Neuronal stem cell (in vitro differentiated cells): ENCODE data around the gene ANKRD39.
A peak's percentile ranks its signal among the peaks of the same experiment; 100 is the strongest.

Source experiments
- DNase-seq: peaks from one replicate; pipeline ENCODE4 v3.0.0-alpha.2; 2013; ENCODE audit warnings: low spot score
- H2AFZ ChIP-seq: one replicate; pipeline ENCODE4 v1.6.1; 2013; ENCODE audit warnings: mild to moderate bottlenecking, low read length, inconsistent platforms
- H2AK5ac ChIP-seq: 2 replicates; pipeline ENCODE4 v1.6.1; 2013; ENCODE audit warnings: low read depth, mild to moderate bottlenecking, inconsistent platforms, low read length, moderate library complexity, mixed read lengths
- H2BK120ac ChIP-seq: 2 replicates; pipeline ENCODE4 v1.6.1; 2013; ENCODE audit warnings: low read depth, mild to moderate bottlenecking, inconsistent platforms, low read length, moderate library complexity, mixed read lengths
- H2BK12ac ChIP-seq: one replicate; pipeline ENCODE4 v1.6.1; 2013; ENCODE audit warnings: low read length, inconsistent platforms
- H2BK15ac ChIP-seq: 2 replicates; pipeline ENCODE4 v1.6.1; 2013; ENCODE audit warnings: mild to moderate bottlenecking, low read length, inconsistent platforms, mixed read lengths
- H2BK5ac ChIP-seq: one replicate; pipeline ENCODE4 v1.6.1; 2013; ENCODE audit warnings: inconsistent platforms, mild to moderate bottlenecking, low read length, moderate library complexity
- H3K14ac ChIP-seq: one replicate; pipeline ENCODE4 v1.6.1; 2013; ENCODE audit warnings: low read length, inconsistent platforms
- H3K18ac ChIP-seq: 2 replicates; pipeline ENCODE4 v1.6.1; 2013; ENCODE audit warnings: low read length, inconsistent platforms
- H3K23ac ChIP-seq: 2 replicates; pipeline ENCODE4 v1.6.1; 2013; ENCODE audit warnings: low read depth, mild to moderate bottlenecking, mixed read lengths, low read length, inconsistent platforms; ENCODE audit not compliant: poor library complexity
- H3K27ac ChIP-seq: replicated peaks from 3 replicates; pipeline ENCODE4 v1.5.1; 2013; ENCODE audit warnings: low read length, inconsistent platforms
- H3K27me3 ChIP-seq, 3 experiments: 2 replicates each; pipeline ENCODE4 v1.6.1; 2013; ENCODE audit warnings: low read length in 3 of 3, mild to moderate bottlenecking in 2 of 3, inconsistent platforms in 1 of 3, low read depth in 1 of 3, mixed read lengths in 1 of 3, moderate library complexity in 1 of 3; ENCODE audit not compliant: control insufficient read depth in 3 of 3, insufficient read depth in 3 of 3
- H3K36me3 ChIP-seq, 2 donors: replicated peaks in 1 of 2; 2 replicates each; pipeline ENCODE4 v1.6.1; 2013; ENCODE audit warnings: low read length in 2 of 2; ENCODE audit not compliant: control insufficient read depth in 2 of 2, insufficient read depth in 2 of 2
- H3K4ac ChIP-seq: 2 replicates; pipeline ENCODE4 v1.6.1; 2013; ENCODE audit warnings: inconsistent platforms, mild to moderate bottlenecking, low read length, moderate library complexity
- H3K4me1 ChIP-seq, 2 donors: 1 replicate in 1 of 2; 2 replicates in 1 of 2; pipeline ENCODE4 v1.6.1; 2013; ENCODE audit warnings: low read length in 2 of 2, low read depth in 1 of 2; ENCODE audit not compliant: control insufficient read depth in 2 of 2, insufficient read depth in 1 of 2
- H3K4me2 ChIP-seq: one replicate; pipeline ENCODE4 v1.6.1; 2013; ENCODE audit warnings: mild to moderate bottlenecking, low read length, inconsistent platforms; ENCODE audit not compliant: insufficient read depth, poor library complexity, severe bottlenecking
- H3K4me3 ChIP-seq, 2 donors: 2 replicates each; pipeline ENCODE4 v1.5.1; 2013; ENCODE audit warnings: low read length in 2 of 2, mild to moderate bottlenecking in 2 of 2, inconsistent platforms in 1 of 2, moderate library complexity in 1 of 2
- H3K79me1 ChIP-seq: one replicate; pipeline ENCODE4 v1.6.1; 2013; ENCODE audit warnings: low read depth, mild to moderate bottlenecking, inconsistent platforms, low read length, moderate library complexity
- H3K9ac ChIP-seq: one replicate; pipeline ENCODE4 v1.6.1; 2013; ENCODE audit warnings: mild to moderate bottlenecking, low read depth, low read length, inconsistent platforms; ENCODE audit not compliant: poor library complexity
- H3K9me3 ChIP-seq, 2 donors: replicated peaks in 1 of 2; 2 replicates each; pipeline versions ENCODE3 to v1.6.1; 2013; ENCODE audit warnings: low read length in 2 of 2, mild to moderate bottlenecking in 2 of 2, inconsistent platforms in 1 of 2, low read depth in 1 of 2, mixed read lengths in 1 of 2, moderate library complexity in 1 of 2; ENCODE audit not compliant: control insufficient read depth in 2 of 2, insufficient read depth in 1 of 2
- H4K8ac ChIP-seq: one replicate; pipeline ENCODE4 v1.6.1; 2013; ENCODE audit warnings: low read depth, mild to moderate bottlenecking, inconsistent platforms, low read length, moderate library complexity
- H4K91ac ChIP-seq: one replicate; pipeline ENCODE4 v1.6.1; 2013; ENCODE audit warnings: low read length, low read depth, mild to moderate bottlenecking, inconsistent platforms; ENCODE audit not compliant: poor library complexity
- WGBS, 2 donors: extraction: QIAGEN DNeasy Blood & Tissue Kit; methylation state at CpG; one replicate each; pipeline ENCODE4 v1.1.7; 2013; ENCODE audit warnings: missing lambda C conversion rate in 2 of 2, mixed read lengths in 1 of 2; ENCODE audit not compliant: insufficient read length in 2 of 2, insufficient replicate concordance in 1 of 2; ENCODE audit errors: extremely low coverage in 2 of 2; 5-methylcytosine and 5-hydroxymethylcytosine counted together

ANKRD39 gene

DNA sequence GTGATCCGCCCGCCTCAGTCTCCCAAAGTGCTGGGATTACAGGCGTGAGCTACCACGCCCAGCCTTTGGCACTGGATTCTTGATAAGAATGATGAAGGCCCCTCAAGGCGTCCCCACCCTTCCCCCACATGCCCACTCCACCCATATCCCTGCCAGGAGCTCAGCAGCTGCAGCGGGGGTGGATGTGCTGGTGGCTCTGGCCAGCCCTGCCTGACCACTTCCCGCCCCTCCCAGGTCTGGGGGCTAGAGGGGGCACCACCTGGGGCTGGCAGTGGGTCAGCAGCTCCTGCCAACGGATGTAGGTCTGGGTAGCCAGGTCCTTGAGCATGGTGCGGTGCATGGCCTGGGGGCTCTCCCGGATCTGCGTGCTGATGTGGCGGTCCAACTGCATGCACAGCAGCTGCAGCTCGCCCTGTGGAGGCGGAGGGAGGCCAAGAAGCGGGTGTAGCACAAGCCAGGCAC lies 19.8 kb upstream of the ANKRD39 start:
- Histone ChIP-seq H3K4me3 (peak overlapping the region in 1 of 2 donors; percentile 36), H2AK5ac (peak overlapping the region; percentile 82), H4K8ac (no peak overlapping the region), H3K23ac (peak overlapping the region; percentile 74), H3K4ac (no peak overlapping the region), H3K27ac (no peak overlapping the region), H2AFZ (no peak overlapping the region), H3K14ac (peak overlapping the region; percentile 91), H3K4me1 (peaks cover 51 to 55% of the 10 kb centered on the region in 2 donors), H3K9ac (peak overlapping the region; percentile 46), H3K27me3 (no peaks in the 10 kb centered on the region), H2BK120ac (peak overlapping the region; percentile 32), H2BK15ac (peak overlapping the region; percentile 99), H3K36me3 (no peaks in the 10 kb centered on the region), H3K79me1 (no peaks in the 10 kb centered on the region), H3K4me2 (no peak overlapping the region), H2BK5ac (peak overlapping the region; percentile 55), H3K9me3 (no peaks in the 10 kb centered on the region), H3K18ac (peak overlapping the region; percentile 87), H2BK12ac (peak overlapping the region; percentile 59), H4K91ac (peak overlapping the region; percentile 86)
- WGBS, 2 donors: no CpG with 5 or more reads among the region's 15 CpGs
- DNase-seq: no peak

DNA sequence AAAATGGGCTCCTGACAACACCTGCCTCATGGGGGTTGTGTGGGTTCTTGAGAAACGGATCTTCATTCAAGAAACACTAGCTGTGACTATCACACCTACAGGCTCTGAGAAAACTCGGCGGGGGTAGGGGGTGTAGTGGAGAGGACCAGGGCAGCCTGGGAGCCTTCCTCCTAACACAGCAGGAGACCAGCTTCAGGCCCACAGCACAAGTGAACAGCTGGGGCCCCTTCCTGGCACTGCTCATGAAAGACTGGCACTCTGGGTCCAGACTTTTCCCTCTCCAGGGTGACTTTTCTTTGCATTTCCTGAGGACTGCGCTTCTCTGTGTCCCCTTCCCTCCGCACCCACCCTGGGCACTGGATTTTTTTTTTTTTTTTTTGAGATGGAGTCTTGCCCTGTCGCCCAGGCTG lies 19.2 kb upstream of the ANKRD39 start:
- H2AK5ac ChIP-seq: peak overlapping the region; percentile 33
- H4K8ac ChIP-seq: no peak overlapping the region
- H2BK120ac ChIP-seq: no peak overlapping the region
- peak overlapping the region; percentile 79 for H3K27ac ChIP-seq
- WGBS, 2 donors: no CpG with 5 or more reads among the region's 6 CpGs
- peak overlapping the region; percentile 50 for H4K91ac ChIP-seq
- H2BK15ac ChIP-seq: peak overlapping the region; percentile 41
- no peak overlapping the region for H3K4me2 ChIP-seq
- no peaks in the 10 kb centered on the region for H3K9me3 ChIP-seq
- H3K27me3 ChIP-seq: no peaks in the 10 kb centered on the region
- no peak overlapping the region for H3K4ac ChIP-seq
- H3K36me3 ChIP-seq: no peaks in the 10 kb centered on the region
- no peak overlapping the region for H2AFZ ChIP-seq
- H2BK5ac ChIP-seq: no peak overlapping the region
- peaks cover 45 to 49% of the 10 kb centered on the region in 2 donors for H3K4me1 ChIP-seq
- no peak overlapping the region for H3K9ac ChIP-seq
- no peak overlapping the region for H3K23ac ChIP-seq
- H3K79me1 ChIP-seq: no peaks in the 10 kb centered on the region
- no peak overlapping the region for H3K4me3 ChIP-seq
- DNase-seq: no peak
- peak overlapping the region; percentile 81 for H3K18ac ChIP-seq
- H3K14ac ChIP-seq: no peak overlapping the region
- H2BK12ac ChIP-seq: no peak overlapping the region

DNA sequence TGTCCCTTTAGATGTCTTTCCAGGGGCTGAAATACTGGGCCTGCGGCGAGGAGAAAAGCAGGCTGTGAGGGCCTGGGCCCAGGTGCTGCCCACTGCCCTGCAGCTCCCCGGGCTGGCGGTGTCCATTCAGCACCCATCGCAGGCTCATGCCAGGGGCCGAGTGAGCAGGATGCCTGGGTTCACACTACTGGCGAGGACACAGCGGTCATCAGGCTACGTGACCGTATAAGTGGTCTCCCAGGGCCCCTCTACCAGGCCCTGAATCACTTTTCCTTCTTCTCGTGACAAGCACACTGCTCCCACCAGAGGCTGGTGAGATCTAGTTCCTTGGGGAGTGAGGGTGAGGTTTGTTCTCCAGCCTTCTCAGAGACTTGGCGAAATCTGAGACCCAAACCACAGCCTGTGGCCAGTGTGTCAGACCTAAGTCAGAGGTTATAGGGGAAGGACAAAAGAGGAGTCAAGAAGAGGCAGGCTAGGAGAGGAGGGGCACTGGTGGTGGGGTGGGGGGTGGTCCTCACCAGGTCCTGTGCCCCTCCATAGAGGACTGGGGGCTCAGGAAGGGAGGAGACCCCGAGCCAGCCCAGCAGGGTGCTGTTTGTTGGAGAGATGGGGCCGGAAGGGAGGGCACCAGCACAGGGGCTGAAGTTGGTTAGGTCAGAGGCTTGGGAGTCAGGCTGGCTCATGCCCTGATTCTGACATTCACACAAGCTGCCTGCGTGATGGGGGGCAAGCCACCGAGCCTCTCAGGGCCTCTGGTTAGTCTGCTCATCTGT lies 18.6 kb upstream of the ANKRD39 start:
- peak overlapping the region; percentile 67 for H2BK5ac ChIP-seq
- no peaks in the 10 kb centered on the region for H3K36me3 ChIP-seq
- H4K8ac ChIP-seq: no peak overlapping the region
- H3K14ac ChIP-seq: peak overlapping the region; percentile 65
- peak overlapping the region; percentile 79 for H2AFZ ChIP-seq
- H3K9me3 ChIP-seq: no peaks in the 10 kb centered on the region
- H3K9ac ChIP-seq: peak overlapping the region; percentile 16
- H3K79me1 ChIP-seq: no peaks in the 10 kb centered on the region
- peaks cover 39 to 43% of the 10 kb centered on the region in 2 donors for H3K4me1 ChIP-seq
- H2BK120ac ChIP-seq: peak overlapping the region; percentile 49
- H2BK15ac ChIP-seq: peak overlapping the region; percentile 47
- H3K18ac ChIP-seq: peak overlapping the region; percentile 88
- DNase-seq: no peak
- no CpG with 5 or more reads among the region's 16 CpGs for WGBS, 2 donors
- no peak overlapping the region for H3K23ac ChIP-seq
- peak overlapping the region; percentile 79 for H3K27ac ChIP-seq
- H3K4ac ChIP-seq: peak overlapping the region; percentile 4
- no peak overlapping the region for H2BK12ac ChIP-seq
- no peak overlapping the region for H3K4me3 ChIP-seq
- H4K91ac ChIP-seq: peak overlapping the region; percentile 50
- no peak overlapping the region for H3K4me2 ChIP-seq
- no peaks in the 10 kb centered on the region for H3K27me3 ChIP-seq
- H2AK5ac ChIP-seq: peak overlapping the region; percentile 36

DNA sequence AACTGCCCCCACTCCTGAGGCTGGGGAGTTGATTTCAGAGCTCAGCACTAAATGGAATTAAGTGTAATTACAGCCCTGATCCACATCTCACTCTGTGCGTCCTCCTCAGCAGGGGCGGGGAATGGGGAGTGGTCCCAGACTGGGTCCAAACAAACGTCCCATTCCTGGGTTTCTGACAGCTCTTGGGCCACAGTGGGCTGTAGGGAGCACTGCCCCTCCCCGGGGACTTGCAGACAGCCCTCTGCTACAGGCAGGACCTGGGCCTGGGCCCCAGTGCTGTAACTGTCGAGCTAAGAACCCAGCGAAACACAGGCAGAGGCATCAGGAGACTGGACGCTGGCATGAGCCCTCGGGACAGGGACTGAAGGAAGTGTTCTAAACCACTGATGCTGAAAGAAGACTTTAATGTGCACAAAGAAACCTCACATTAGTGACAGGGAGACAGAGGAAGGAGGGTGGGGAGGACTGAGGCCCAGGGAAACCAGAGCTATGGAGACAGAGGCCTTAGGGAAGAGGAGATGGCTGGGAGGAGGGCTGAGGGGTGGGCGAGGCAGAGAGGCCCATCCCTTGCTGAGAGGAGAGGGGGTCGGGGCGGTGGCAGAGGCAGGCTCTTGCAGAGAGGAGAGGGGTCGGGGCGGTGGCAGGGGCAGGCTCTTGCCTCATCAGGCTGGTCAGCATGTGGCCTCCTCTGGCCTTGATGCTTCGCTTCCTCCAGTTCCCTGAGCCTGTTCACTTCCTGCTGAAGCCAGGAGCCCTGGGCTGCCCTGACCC lies 17.9 kb upstream of the ANKRD39 start:
- peak overlapping the region; percentile 88 for H3K18ac ChIP-seq
- H3K4me2 ChIP-seq: peak overlapping the region; percentile 27
- peak overlapping the region; percentile 79 for H2AFZ ChIP-seq
- H3K79me1 ChIP-seq: no peaks in the 10 kb centered on the region
- H2BK15ac ChIP-seq: peak overlapping the region; percentile 47
- H2BK12ac ChIP-seq: no peak overlapping the region
- no CpG with 5 or more reads among the region's 14 CpGs for WGBS, 2 donors
- H3K9ac ChIP-seq: no peak overlapping the region
- peak overlapping the region; percentile 4 for H3K4ac ChIP-seq
- peak overlapping the region; percentile 67 for H2BK5ac ChIP-seq
- H3K23ac ChIP-seq: no peak overlapping the region
- H3K27me3 ChIP-seq: no peaks in the 10 kb centered on the region
- no peak overlapping the region for H4K91ac ChIP-seq
- H3K36me3 ChIP-seq: no peaks in the 10 kb centered on the region
- H3K14ac ChIP-seq: peak overlapping the region; percentile 65
- peak overlapping the region; percentile 36 for H2AK5ac ChIP-seq
- H3K27ac ChIP-seq: peak overlapping the region; percentile 79
- H3K4me3 ChIP-seq: peak overlapping the region in 1 of 2 donors; percentile 16
- no peak overlapping the region for H4K8ac ChIP-seq
- no peak for DNase-seq
- H3K4me1 ChIP-seq: peaks cover 37 to 42% of the 10 kb centered on the region in 2 donors
- H2BK120ac ChIP-seq: peak overlapping the region; percentile 49
- H3K9me3 ChIP-seq: no peaks in the 10 kb centered on the region
